Psoas muscle (tissue), 8 donors: ENCODE measurements around the gene MYCBP2. TPM values are rescaled to one million over a fixed set of nuclear protein-coding genes. Genes with fewer than 3 reads are reported as not detected.
"Not testable (repeated sequence)": the region's sequence is repeated elsewhere in the genome, so short reads cannot be mapped to it uniquely, and the experiment has no call there.

Source experiments
- ATAC-seq, 4 donors: fragments of 200-7000 bp; cut with Tn5 transposase; one replicate each; pipeline ENCODE4 v1.9.1; 2020; ENCODE audit warnings: moderate library complexity in 3 of 4, mild to moderate bottlenecking in 2 of 4
- DNase-seq, 2 donors: peaks; one replicate each; pipeline ENCODE4 v3.0.0-alpha.2; 2020
- H3K27ac ChIP-seq: fragments of 200-600 bp; one replicate; pipeline ENCODE4 v1.8.0; 2022
- H3K27me3 ChIP-seq, 3 donors: fragments of 200-600 bp in 1 of 3; one replicate each; pipeline versions ENCODE4 v1.6.1 to v1.8.0; 2013 to 2022; ENCODE audit warnings: low read length in 2 of 3, mild to moderate bottlenecking in 2 of 3, moderate library complexity in 1 of 3; ENCODE audit not compliant: insufficient read depth in 3 of 3
- H3K36me3 ChIP-seq, 2 donors: fragments of 200-600 bp in 1 of 2; one replicate each; pipeline versions ENCODE4 v1.6.1 to v1.8.0; 2013 to 2022; ENCODE audit warnings: low read depth in 1 of 2, mild to moderate bottlenecking in 1 of 2, moderate library complexity in 1 of 2; ENCODE audit not compliant: insufficient read depth in 1 of 2
- H3K4me1 ChIP-seq: fragments of 200-600 bp; one replicate; pipeline ENCODE4 v1.8.0; 2022
- H3K4me3 ChIP-seq: fragments of 200-600 bp; one replicate; pipeline ENCODE4 v1.8.0; 2022; ENCODE audit warnings: mild to moderate bottlenecking
- H3K9me3 ChIP-seq: fragments of 200-600 bp; one replicate; pipeline ENCODE4 v1.8.0; 2022
- WGBS, 3 donors: extraction: QIAGEN DNeasy Blood & Tissue Kit; methylation state at CpG; one replicate each; pipeline versions ENCODE4 v1.1.6 to v1.1.7; 2013; 5-methylcytosine and 5-hydroxymethylcytosine counted together
- intact Hi-C, 2 donors: fragments of 100-400 bp; cut with DNase I; formaldehyde crosslinking; loops; one replicate each; pipeline versions ENCODE4 v1.11.0 to v1.14.2; 2022
- polyA plus RNA-seq, 3 donors: library from polyadenylated mRNA; stranded (reverse); fragments of 200-250 nt; gene quantifications; one replicate each; pipeline ENCODE4 v1.2.3, GENCODE V29; 2013
- total RNA-seq, 4 donors: library from RNA; stranded (reverse); fragmentation: NEBNext Ultra II Directional in 2 of 4; extraction: Animal tissue kit (Norgen Biotek cat#: 25700) in 2 of 4; gene quantifications; one replicate each; pipeline versions ENCODE4 v1.2.1 to v1.2.4, GENCODE V29; 2021 to 2023
- TF ChIP-seq, protein P1 (sequence below): fragments of 200-600 bp; IDR thresholded peaks from one replicate; pipeline ENCODE4 v1.8.0; 2022; ENCODE audit warnings: antibody characterized with exemption
- donor health status: healthy with polysubstance abuse.
- donor health status: DM: no; HTN: no; CAD: no; lungs with moderate emphysema.
- donor health status: Bipolar disorder and iron deficiency.
- donor health status: healthy.
- donor health status: DM: yes; HTN: yes; CAD: no.
- donor health status: DM: no; HTN: no; CAD: no.
- donor health status: DM: no; HTN: no; CAD: no.
- donor health status: DM: yes; HTN: yes; CAD: no.

MYCBP2 gene
- total and polyA plus RNA-seq, 7 donors, result 10.8 to 49.5 (median 35.5) TPM

DNA sequence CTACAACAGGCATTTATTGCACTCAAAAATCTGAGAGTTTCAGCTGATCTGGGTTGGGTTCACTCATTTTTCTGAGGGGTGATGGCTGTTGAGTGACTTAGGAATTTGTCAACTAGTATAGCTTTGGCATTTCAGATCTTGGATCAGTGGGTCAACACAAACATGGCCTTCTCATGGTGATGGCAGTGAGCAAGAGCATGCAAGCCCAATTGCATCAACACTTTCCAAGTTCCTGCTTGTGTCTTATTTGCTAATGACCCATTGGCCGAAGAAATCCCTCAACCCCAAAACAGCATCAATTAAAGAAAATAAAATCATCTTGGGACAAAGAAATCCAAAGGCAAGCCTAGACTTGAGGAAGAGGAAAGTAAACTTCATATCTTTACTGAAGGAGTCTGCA is 23.9 kb upstream of the MYCBP2 start:
- Histone ChIP-seq H3K4me1 (no peaks in the 10 kb centered on the region), H3K9me3 (no peaks in the 10 kb centered on the region), H3K4me3 (no peak overlapping the region), H3K27ac (no peak overlapping the region), H3K36me3 (no peaks in the 10 kb centered on the region), H3K27me3 (no peaks in the 10 kb centered on the region)
- TF ChIP-seq, protein P1, sequence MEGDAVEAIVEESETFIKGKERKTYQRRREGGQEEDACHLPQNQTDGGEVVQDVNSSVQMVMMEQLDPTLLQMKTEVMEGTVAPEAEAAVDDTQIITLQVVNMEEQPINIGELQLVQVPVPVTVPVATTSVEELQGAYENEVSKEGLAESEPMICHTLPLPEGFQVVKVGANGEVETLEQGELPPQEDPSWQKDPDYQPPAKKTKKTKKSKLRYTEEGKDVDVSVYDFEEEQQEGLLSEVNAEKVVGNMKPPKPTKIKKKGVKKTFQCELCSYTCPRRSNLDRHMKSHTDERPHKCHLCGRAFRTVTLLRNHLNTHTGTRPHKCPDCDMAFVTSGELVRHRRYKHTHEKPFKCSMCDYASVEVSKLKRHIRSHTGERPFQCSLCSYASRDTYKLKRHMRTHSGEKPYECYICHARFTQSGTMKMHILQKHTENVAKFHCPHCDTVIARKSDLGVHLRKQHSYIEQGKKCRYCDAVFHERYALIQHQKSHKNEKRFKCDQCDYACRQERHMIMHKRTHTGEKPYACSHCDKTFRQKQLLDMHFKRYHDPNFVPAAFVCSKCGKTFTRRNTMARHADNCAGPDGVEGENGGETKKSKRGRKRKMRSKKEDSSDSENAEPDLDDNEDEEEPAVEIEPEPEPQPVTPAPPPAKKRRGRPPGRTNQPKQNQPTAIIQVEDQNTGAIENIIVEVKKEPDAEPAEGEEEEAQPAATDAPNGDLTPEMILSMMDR, result no peak
- no peak for ATAC-seq
- 88 to 95% (median 93%) methylated on average over 1 of the region's 1 CpG for WGBS, 3 donors
- no peak for DNase-seq
- intact Hi-C loops, result no loop called here

DNA sequence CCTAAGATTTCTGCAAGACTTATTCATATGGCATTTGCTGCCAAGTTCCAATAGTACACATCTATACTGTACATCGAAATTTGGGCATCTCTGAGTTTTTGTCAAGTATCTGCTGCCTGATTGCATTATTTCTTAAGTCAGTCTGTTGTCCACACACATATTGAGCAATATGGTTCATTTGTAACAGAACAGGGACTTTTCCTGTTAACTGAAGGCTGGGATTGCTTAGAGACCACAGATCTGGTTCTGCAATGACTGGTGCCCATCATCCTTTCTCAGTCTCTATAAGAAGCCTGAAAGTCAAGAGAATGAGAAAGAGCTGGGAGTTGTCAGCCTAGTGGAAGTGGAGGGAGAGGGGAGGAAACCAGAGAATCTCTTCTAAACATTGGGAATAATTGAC is 22.5 kb upstream of the MYCBP2 start:
- Histone ChIP-seq H3K36me3 (no peaks in the 10 kb centered on the region), H3K4me1 (no peaks in the 10 kb centered on the region), H3K27me3 (no peaks in the 10 kb centered on the region), H3K4me3 (no peak overlapping the region), H3K9me3 (no peaks in the 10 kb centered on the region), H3K27ac (no peak overlapping the region)
- intact Hi-C loops, result no loop called here
- ATAC-seq, result no peak
- TF ChIP-seq, protein P1, result no peak
- 62 to 85% (median 84%) methylated on average over 1 of the region's 1 CpG for WGBS, 3 donors
- DNase-seq, result no peak

DNA sequence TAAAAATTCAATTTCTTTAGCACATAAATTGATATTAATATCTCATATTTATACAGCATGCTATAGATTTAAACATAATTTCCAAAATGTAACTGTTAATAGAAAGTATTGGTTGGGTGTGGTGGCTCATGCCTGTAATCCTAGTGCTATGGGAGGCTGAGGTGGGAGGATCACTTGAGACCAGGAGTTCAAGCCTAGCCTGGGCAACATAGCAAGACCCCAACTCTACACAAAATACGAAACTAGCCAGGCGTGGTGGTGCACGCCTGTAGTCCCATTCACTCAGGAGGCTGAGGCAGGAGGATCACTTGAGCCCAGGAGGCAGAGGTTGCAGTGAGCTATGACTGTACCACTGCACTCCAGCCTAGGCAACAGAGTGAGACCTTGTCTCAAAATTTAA is 20.5 kb upstream of the MYCBP2 start:
- H3K36me3 ChIP-seq, H3K9me3 ChIP-seq, H3K4me1 ChIP-seq, H3K27me3 ChIP-seq, H3K27ac ChIP-seq, DNase-seq, ATAC-seq, intact Hi-C loops, H3K4me3 ChIP-seq: not testable (repeated sequence)
- 97 to 99% (median 98%) methylated on average over 3 of the region's 3 CpGs for WGBS, 3 donors

DNA sequence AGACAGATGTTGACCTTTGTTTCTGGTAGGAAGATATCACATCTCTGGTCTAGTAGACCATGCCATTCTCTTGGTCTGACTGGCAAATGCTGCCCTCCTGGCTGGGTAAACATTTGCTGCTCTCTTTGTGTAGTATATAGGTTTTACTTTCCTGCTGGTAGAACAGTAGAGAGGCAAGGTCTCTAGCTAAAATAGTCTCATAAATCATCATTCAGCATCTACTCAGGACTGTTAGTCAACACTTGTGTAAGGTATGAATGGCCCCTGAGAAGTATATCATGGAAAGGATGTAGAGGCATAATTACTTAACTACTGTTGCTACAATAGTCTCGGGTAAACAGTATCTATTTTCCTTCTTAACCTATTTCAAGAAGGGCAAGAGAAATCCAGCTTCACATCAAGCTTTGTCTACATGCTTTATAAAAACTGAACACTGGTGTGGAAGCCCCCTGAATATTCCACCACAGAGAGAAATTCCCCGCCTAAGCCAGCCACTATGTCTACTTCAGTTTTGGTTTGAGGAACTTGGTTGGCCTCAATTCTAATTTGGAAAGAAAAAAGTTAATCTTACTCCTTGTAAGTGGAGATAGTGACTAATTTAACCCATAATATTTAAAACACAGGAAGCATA is 18.4 kb upstream of the MYCBP2 start:
- Histone ChIP-seq H3K27me3 (no peaks in the 10 kb centered on the region), H3K36me3 (no peaks in the 10 kb centered on the region), H3K27ac (no peak overlapping the region), H3K9me3 (no peaks in the 10 kb centered on the region), H3K4me3 (no peak overlapping the region), H3K4me1 (no peaks in the 10 kb centered on the region)
- WGBS, 3 donors, result 46 to 54% (median 50%) methylated on average over 2 of the region's 2 CpGs
- ATAC-seq (peak in 1 of 4 donors; percentile 55), DNase-seq (no peak)
- TF ChIP-seq, protein P1, result no peak
- intact Hi-C loops, result no loop called here

DNA sequence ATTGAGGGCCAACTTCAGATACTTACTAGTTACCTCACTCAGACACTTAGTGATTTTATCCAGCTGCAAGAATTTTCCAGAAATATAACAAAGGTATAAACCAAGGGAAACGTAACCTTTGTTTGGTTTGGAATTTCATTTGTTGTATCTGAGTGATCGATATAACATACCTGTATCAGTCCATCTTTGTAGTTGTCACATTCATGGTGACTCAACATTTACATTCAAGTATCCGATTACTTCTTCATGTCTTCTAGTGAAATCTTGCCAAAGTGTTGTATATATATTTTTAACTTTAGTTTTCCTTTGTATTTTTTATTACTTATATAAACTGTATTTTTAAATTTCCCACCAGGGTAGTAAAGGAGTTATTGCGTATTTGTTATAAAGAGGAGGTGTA is 16.9 kb upstream of the MYCBP2 start:
- TF ChIP-seq, protein P1, result no peak
- H3K9me3 ChIP-seq, result no peaks in the 10 kb centered on the region
- ATAC-seq, result no peak
- H3K36me3 ChIP-seq, result no peaks in the 10 kb centered on the region
- H3K4me3 ChIP-seq, result no peak overlapping the region
- DNase-seq, result no peak
- WGBS, 3 donors, result 94 to 97% (median 96%) methylated on average over 4 of the region's 4 CpGs
- H3K27ac ChIP-seq, result no peak overlapping the region
- intact Hi-C loops, result no loop called here
- H3K27me3 ChIP-seq, result no peaks in the 10 kb centered on the region
- H3K4me1 ChIP-seq, result no peaks in the 10 kb centered on the region
